H1 (cell line): ENCODE measurements around the gene RAD51B. TPM values are rescaled to one million over a fixed set of nuclear protein-coding genes. Genes with fewer than 3 reads are reported as not detected.

Experiments used
- CTCF ChIA-PET: fragments of 300-600 bp; sonication (Branson Sonifier 250); formaldehyde crosslinking; loops from one replicate; lab custom pipeline; 2021; ENCODE audit not compliant: partially characterized antibody; lab: Charles Lee
- POLR2A ChIA-PET: fragments of 300-600 bp; sonication (Branson Sonifier 250); formaldehyde crosslinking; loops from one replicate; lab custom pipeline; 2021; ENCODE audit warnings: inconsistent platforms; ENCODE audit not compliant: partially characterized antibody; lab: Charles Lee
- DNase-seq, 2 experiments: peaks; one replicate each; pipeline versions ENCODE4 v3.0.0 to v3.0.0-alpha.2; 2010 to 2022; ENCODE audit warnings: low spot score in 2 of 2, low read depth in 1 of 2, mixed read lengths in 1 of 2
- FAIRE-seq: peaks from 2 replicates; lab custom pipeline; 2011; peaks lifted over from hg19 to GRCh38; lab: Jason Lieb, UNC
- H2AFZ ChIP-seq: 2 replicates; pipeline ENCODE4 v1.8.1; 2012; ENCODE audit warnings: low read length, inconsistent platforms
- H2AK5ac ChIP-seq: 2 replicates; pipeline ENCODE4 v1.6.1; 2013; ENCODE audit warnings: low read depth, low read length
- H2BK120ac ChIP-seq: replicated peaks from 2 replicates; pipeline ENCODE3; 2013; ENCODE audit warnings: low read depth, low read length, inconsistent platforms
- H2BK12ac ChIP-seq: 2 replicates; pipeline ENCODE4 v1.6.1; 2013; ENCODE audit warnings: low read depth, low read length
- H2BK15ac ChIP-seq: 2 replicates; pipeline ENCODE4 v1.6.1; 2013; ENCODE audit warnings: low read length
- H2BK20ac ChIP-seq: 2 replicates; pipeline ENCODE4 v1.6.1; 2013; ENCODE audit warnings: low read length
- H2BK5ac ChIP-seq: 2 replicates; pipeline ENCODE4 v1.6.1; 2013; ENCODE audit warnings: low read depth, low read length
- H3K14ac ChIP-seq: 2 replicates; pipeline ENCODE4 v1.6.1; 2013; ENCODE audit warnings: inconsistent platforms; ENCODE audit not compliant: insufficient read length
- H3K18ac ChIP-seq: 2 replicates; pipeline ENCODE4 v1.6.1; 2013; ENCODE audit warnings: low read length; ENCODE audit errors: extremely low read depth
- H3K23ac ChIP-seq: 2 replicates; pipeline ENCODE4 v1.6.1; 2013; ENCODE audit warnings: inconsistent platforms; ENCODE audit not compliant: insufficient read length
- H3K23me2 ChIP-seq: 2 replicates; pipeline ENCODE4 v1.6.1; 2013; ENCODE audit warnings: low read depth, low read length
- H3K27ac ChIP-seq: 2 replicates; pipeline ENCODE4 v1.6.1; 2011; ENCODE audit warnings: low read depth, low read length, inconsistent platforms
- H3K27me3 ChIP-seq, 4 experiments: replicated peaks in 1 of 4; 1 replicate in 1 of 4; 2 replicates in 3 of 4; pipeline versions ENCODE4 v1.6.1 to v1.8.1; 2011 to 2013; ENCODE audit warnings: low read length in 3 of 4, mild to moderate bottlenecking in 3 of 4, inconsistent platforms in 2 of 4, mixed read lengths in 2 of 4, moderate library complexity in 1 of 4; ENCODE audit not compliant: control insufficient read depth in 3 of 4, insufficient read depth in 3 of 4; ENCODE audit errors: extremely low read depth in 1 of 4
- H3K36me3 ChIP-seq, 4 experiments: 2 replicates each; pipeline versions ENCODE4 v1.6.1 to v1.8.1; 2011 to 2013; ENCODE audit warnings: mild to moderate bottlenecking in 4 of 4, low read length in 3 of 4, moderate library complexity in 2 of 4, control low read depth in 1 of 4, inconsistent platforms in 1 of 4; ENCODE audit not compliant: insufficient read depth in 4 of 4, control insufficient read depth in 2 of 4
- H3K4ac ChIP-seq: replicated peaks from 2 replicates; pipeline ENCODE3; 2013; ENCODE audit warnings: low read length, low read depth, mixed read lengths, inconsistent platforms; ENCODE audit not compliant: insufficient read length
- H3K4me1 ChIP-seq, 4 experiments: replicated peaks in 1 of 4; 1 replicate in 1 of 4; 2 replicates in 3 of 4; pipeline versions ENCODE4 v1.6.1 to v1.8.1; 2011 to 2013; ENCODE audit warnings: low read length in 3 of 4, inconsistent platforms in 2 of 4, mixed read lengths in 1 of 4; ENCODE audit not compliant: insufficient read depth in 4 of 4, control insufficient read depth in 3 of 4
- H3K4me2 ChIP-seq, 2 experiments: 2 replicates each; pipeline versions ENCODE4 v1.6.1 to v1.8.1; 2011 to 2013; ENCODE audit warnings: low read depth in 2 of 2, low read length in 2 of 2, control low read depth in 1 of 2, inconsistent platforms in 1 of 2, mild to moderate bottlenecking in 1 of 2; ENCODE audit not compliant: insufficient read depth in 1 of 2
- H3K4me3 ChIP-seq, 4 experiments: fragments of 200-600, 300-600 bp in 1 of 4; sonication (generic), shearing (Covaris generic), sonication (Bioruptor Twin) in 1 of 4; 2 replicates each; pipeline versions ENCODE4 v1.5.1 to v1.8.1; 2011 to 2016; ENCODE audit warnings: low read length in 4 of 4, low read depth in 3 of 4, control low read depth in 2 of 4, inconsistent platforms in 2 of 4, mild to moderate bottlenecking in 2 of 4, mixed read lengths in 1 of 4, moderate library complexity in 1 of 4; ENCODE audit not compliant: insufficient read depth in 2 of 4; ENCODE audit errors: extremely low read depth in 1 of 4
- H3K56ac ChIP-seq: replicated peaks from 2 replicates; pipeline ENCODE3; 2013; ENCODE audit warnings: low read depth, mild to moderate bottlenecking, mixed read lengths, low read length, inconsistent platforms; ENCODE audit not compliant: insufficient read length
- H3K79me1 ChIP-seq: 2 replicates; pipeline ENCODE4 v1.6.1; 2013; ENCODE audit warnings: low read depth, low read length, control low read depth
- H3K79me2 ChIP-seq, 2 experiments: 2 replicates each; pipeline versions ENCODE4 v1.6.1 to v1.8.1; 2012 to 2013; ENCODE audit warnings: low read length in 2 of 2, mild to moderate bottlenecking in 2 of 2, inconsistent platforms in 1 of 2; ENCODE audit not compliant: insufficient read depth in 2 of 2, control insufficient read depth in 1 of 2
- H3K9ac ChIP-seq, 4 experiments: replicated peaks in 1 of 4; 1 replicate in 1 of 4; 2 replicates in 3 of 4; pipeline versions ENCODE4 v1.6.1 to v1.8.1; 2011 to 2013; ENCODE audit warnings: low read depth in 3 of 4, low read length in 3 of 4, control low read depth in 2 of 4, mild to moderate bottlenecking in 2 of 4, moderate library complexity in 2 of 4, inconsistent platforms in 1 of 4; ENCODE audit errors: extremely low read depth in 1 of 4
- H3K9me3 ChIP-seq, 2 experiments: 2 replicates each; pipeline versions ENCODE4 v1.6.1 to v1.8.1; 2012 to 2013; ENCODE audit warnings: mild to moderate bottlenecking in 2 of 2, moderate library complexity in 2 of 2, control low read depth in 1 of 2, inconsistent platforms in 1 of 2, low read depth in 1 of 2, low read length in 1 of 2, mixed read lengths in 1 of 2; ENCODE audit not compliant: insufficient read depth in 2 of 2
- H4K20me1 ChIP-seq, 2 experiments: replicated peaks in 1 of 2; 2 replicates each; pipeline versions ENCODE3 to v1.8.1; 2011 to 2013; ENCODE audit warnings: inconsistent platforms in 2 of 2, low read length in 2 of 2, mild to moderate bottlenecking in 1 of 2; ENCODE audit not compliant: insufficient read depth in 2 of 2, control insufficient read depth in 1 of 2
- H4K5ac ChIP-seq: 2 replicates; pipeline ENCODE4 v1.6.1; 2013; ENCODE audit warnings: low read length, low read depth, mixed read lengths, inconsistent platforms; ENCODE audit not compliant: insufficient read length
- H4K8ac ChIP-seq: 2 replicates; pipeline ENCODE4 v1.8.0; 2013; ENCODE audit warnings: mild to moderate bottlenecking, moderate library complexity, low read length, inconsistent platforms; ENCODE audit not compliant: insufficient read depth; ENCODE audit errors: extremely low read depth
- H4K91ac ChIP-seq: replicated peaks from 2 replicates; pipeline ENCODE3; 2013; ENCODE audit warnings: low read length, mixed read lengths, inconsistent platforms; ENCODE audit not compliant: insufficient read length
- CEBPB ChIP-seq: IDR thresholded peaks from 2 replicates; pipeline ENCODE4 v1.6.1; 2012; ENCODE audit warnings: low read depth, low read length
- GABPA ChIP-seq: IDR thresholded peaks from 2 replicates; pipeline ENCODE4 v1.6.1; 2011; ENCODE audit warnings: mild to moderate bottlenecking, low read length, moderate library complexity, borderline replicate concordance; ENCODE audit not compliant: insufficient read depth
- HDAC2 ChIP-seq, 2 experiments: fragments of 300-600 bp in 1 of 2; sonication (generic) in 1 of 2; IDR thresholded peaks; 2 replicates each; pipeline ENCODE4 v1.6.1; 2011 to 2012; ENCODE audit warnings: low read depth in 2 of 2, low read length in 2 of 2, mild to moderate bottlenecking in 2 of 2, moderate library complexity in 2 of 2, borderline replicate concordance in 1 of 2, inconsistent platforms in 1 of 2
- HDAC6 ChIP-seq: IDR thresholded peaks from one replicate; pipeline ENCODE4 v1.7.1; 2012; ENCODE audit warnings: low read depth, mild to moderate bottlenecking, inconsistent platforms, low read length, moderate library complexity
- SRF ChIP-seq: IDR thresholded peaks from 2 replicates; pipeline ENCODE4 v1.6.1; 2011; ENCODE audit warnings: mild to moderate bottlenecking, low read depth, low read length, moderate library complexity
- TCF12 ChIP-seq: IDR thresholded peaks from 2 replicates; pipeline ENCODE4 v1.6.1; 2011; ENCODE audit warnings: low read depth, mild to moderate bottlenecking, low read length
- TEAD4 ChIP-seq: IDR thresholded peaks from 2 replicates; pipeline ENCODE4 v1.6.1; 2012; ENCODE audit warnings: low read depth, low read length, inconsistent platforms, mixed read lengths
- polyA plus RNA-seq, 7 experiments: library from polyadenylated mRNA; depleted of rRNA in 3 of 7; stranded (reverse) in 5 of 7; unstranded in 2 of 7; fragments of >200 nt in 5 of 7; fragments of 200-250 nt in 2 of 7; gene quantifications; 1 replicate in 5 of 7; 2 replicates in 1 of 7; 4 replicates in 1 of 7; pipeline versions ENCODE4 v1.2.1 to v1.2.3, GENCODE V29; 2011 to 2013; ENCODE audit warnings: missing spikeins in 2 of 7, mixed read lengths in 2 of 7
- total RNA-seq: library from RNA; stranded (reverse); fragmentation: NEBNext Ultra II Directional; extraction: Animal tissue kit (Norgen Biotek cat#: 25700); gene quantifications from 2 replicates; pipeline ENCODE4 v1.2.1, GENCODE V29; 2021

RAD51B gene
- total and polyA plus RNA-seq, 2 of the 8 experiments (the other 6 are each of a cell fraction or from before 2014, with no cell fraction given), result 3.9 to 14.9 TPM

DNA sequence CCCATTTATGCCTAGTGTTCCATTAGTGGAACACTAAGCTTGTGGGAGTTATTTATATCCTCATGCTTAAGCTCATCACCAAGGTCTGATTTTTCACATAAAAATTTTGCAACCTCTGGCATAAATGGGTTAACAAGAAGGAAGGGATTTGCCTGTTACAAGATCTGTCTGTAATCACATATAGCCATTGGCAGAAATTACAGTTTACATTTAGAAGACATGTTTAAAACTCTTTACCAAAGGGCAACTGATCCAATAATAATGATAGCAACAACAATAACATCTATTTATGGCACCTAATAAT lies 550.4 kb downstream of the RAD51B start:
- H2BK120ac ChIP-seq, result no peak overlapping the region
- no peak overlapping the region for H3K4me2 ChIP-seq
- no peak overlapping the region for H3K27ac ChIP-seq
- no peak overlapping the region for H3K9ac ChIP-seq
- no peaks in the 10 kb centered on the region for H3K9me3 ChIP-seq
- no peaks in the 10 kb centered on the region; a peak in 2 of 7 replicates for H3K27me3 ChIP-seq
- no peak overlapping the region for H3K14ac ChIP-seq
- H2BK20ac ChIP-seq, result no peak overlapping the region
- H3K23ac ChIP-seq, result no peak overlapping the region
- FAIRE-seq (no peak), DNase-seq (no peak)
- H4K8ac ChIP-seq, result no peak overlapping the region
- H3K4ac ChIP-seq, result no peak overlapping the region
- ChIA-PET POLR2A (no interaction called here), CTCF (no interaction called here)
- H3K4me1 ChIP-seq, result peaks cover 0 to 7% (median 3%) of the 10 kb centered on the region in 4 experiments; a peak in 5 of 7 replicates
- H3K23me2 ChIP-seq, result no peaks in the 10 kb centered on the region
- no peak overlapping the region for H4K5ac ChIP-seq
- TF ChIP-seq GABPA (no peak), SRF (no peak), HDAC6 (no peak), HDAC2 (IDR thresholded peaks at IDR 0.05; ENCODE audit: borderline replicate concordance in 1 of 2, low read depth in 2 of 2, low read length in 2 of 2) (no peak), TEAD4 (no peak), CEBPB (no peak), TCF12 (no peak)
- H3K4me3 ChIP-seq, result no peak overlapping the region
- no peaks in the 10 kb centered on the region for H3K79me2 ChIP-seq
- no peaks in the 10 kb centered on the region for H3K79me1 ChIP-seq
- no peak overlapping the region for H2BK5ac ChIP-seq
- no peaks in the 10 kb centered on the region for H4K20me1 ChIP-seq
- no peak overlapping the region for H2BK15ac ChIP-seq
- H3K36me3 ChIP-seq, result no peaks in the 10 kb centered on the region
- no peak overlapping the region for H2BK12ac ChIP-seq
- H3K56ac ChIP-seq, result no peak overlapping the region
- H2AK5ac ChIP-seq, result no peak overlapping the region
- no peak overlapping the region for H3K18ac ChIP-seq
- no peak overlapping the region for H4K91ac ChIP-seq
- no peak overlapping the region for H2AFZ ChIP-seq
